Astrocyte (in vitro differentiated cells and primary cell): ENCODE data around the gene CNTN3. TPM values are rescaled to one million over a fixed set of nuclear protein-coding genes. Genes with fewer than 3 reads are reported as not detected.

Experiments used
- DNase-seq: peaks from one replicate; pipeline ENCODE4 v3.0.0-alpha.2; 2010; ENCODE audit warnings: low read depth
- FAIRE-seq: peaks from 2 replicates; lab custom pipeline; 2011; peaks lifted over from hg19 to GRCh38; lab: Jason Lieb, UNC
- H2AFZ ChIP-seq: 2 replicates; pipeline ENCODE4 v1.6.0; 2012; ENCODE audit warnings: low read depth, low read length, inconsistent platforms
- H3K27ac ChIP-seq: 2 replicates; pipeline ENCODE4 v1.5.1; 2011; ENCODE audit warnings: low read depth, low read length, inconsistent platforms
- H3K27me3 ChIP-seq: 2 replicates; pipeline ENCODE4 v1.6.0; 2011; ENCODE audit warnings: low read length, inconsistent platforms; ENCODE audit not compliant: insufficient read depth
- H3K36me3 ChIP-seq: 2 replicates; pipeline ENCODE4 v1.5.1; 2011; ENCODE audit warnings: low read length, inconsistent platforms; ENCODE audit not compliant: insufficient read depth
- H3K4me1 ChIP-seq: 2 replicates; pipeline ENCODE4 v1.5.1; 2011; ENCODE audit warnings: low read length, inconsistent platforms; ENCODE audit not compliant: insufficient read depth
- H3K4me2 ChIP-seq: 2 replicates; pipeline ENCODE4 v1.6.0; 2012; ENCODE audit warnings: low read length, inconsistent platforms
- H3K4me3 ChIP-seq: 2 replicates; pipeline ENCODE4 v1.5.1; 2011; ENCODE audit warnings: low read depth, mild to moderate bottlenecking, low read length, inconsistent platforms; ENCODE audit not compliant: insufficient read depth
- H3K79me2 ChIP-seq: 2 replicates; pipeline ENCODE4 v1.6.0; 2012; ENCODE audit warnings: mild to moderate bottlenecking, low read length, inconsistent platforms; ENCODE audit not compliant: insufficient read depth
- H3K9ac ChIP-seq: 2 replicates; pipeline ENCODE4 v1.6.0; 2012; ENCODE audit warnings: mild to moderate bottlenecking, low read length, inconsistent platforms
- H3K9me3 ChIP-seq: 2 replicates; pipeline ENCODE4 v1.5.1; 2012; ENCODE audit warnings: low read depth, mild to moderate bottlenecking, low read length, inconsistent platforms; ENCODE audit not compliant: insufficient read depth
- H4K20me1 ChIP-seq: 2 replicates; pipeline ENCODE4 v1.6.0; 2012; ENCODE audit warnings: low read length, inconsistent platforms; ENCODE audit not compliant: insufficient read depth
- H3K27ac Mint-ChIP-seq: one replicate; pipeline ENCODE4 v1.8.0; 2021; ENCODE audit warnings: mild to moderate bottlenecking, mixed read lengths; ENCODE audit not compliant: unreplicated experiment
- H3K27me3 Mint-ChIP-seq: one replicate; pipeline ENCODE4 v1.8.0; 2021; ENCODE audit warnings: low read depth, mixed read lengths; ENCODE audit not compliant: unreplicated experiment
- H3K36me3 Mint-ChIP-seq: one replicate; pipeline ENCODE4 v1.8.0; 2021; ENCODE audit warnings: low read depth, mixed read lengths; ENCODE audit not compliant: unreplicated experiment
- H3K4me1 Mint-ChIP-seq: one replicate; pipeline ENCODE4 v1.8.0; 2021; ENCODE audit warnings: low read depth, mixed read lengths; ENCODE audit not compliant: unreplicated experiment
- H3K4me3 Mint-ChIP-seq: one replicate; pipeline ENCODE4 v1.8.0; 2021; ENCODE audit warnings: mild to moderate bottlenecking, moderate library complexity, mixed read lengths; ENCODE audit not compliant: unreplicated experiment
- H3K9me3 Mint-ChIP-seq: one replicate; pipeline ENCODE4 v1.8.0; 2021; ENCODE audit warnings: mild to moderate bottlenecking, mixed read lengths; ENCODE audit not compliant: unreplicated experiment
- EZH2 ChIP-seq: IDR thresholded peaks from 2 replicates; pipeline ENCODE4 v1.6.1; 2012; ENCODE audit warnings: mild to moderate bottlenecking, low read length, inconsistent platforms; ENCODE audit not compliant: insufficient read depth
- total RNA-seq: library from RNA; stranded (reverse); gene quantifications from 2 replicates; pipeline ENCODE4 v1.2.1, GENCODE V29; 2021
- TF ChIP-seq, protein P1 (sequence below): IDR thresholded peaks from 2 replicates; pipeline ENCODE4 v1.5.1; 2011; ENCODE audit warnings: low read depth, mild to moderate bottlenecking, inconsistent platforms, low read length, moderate library complexity; ENCODE audit not compliant: insufficient read depth

The CNTN3 gene
- total RNA-seq, 1 donor from 2014 or later: 0.50 TPM

DNA sequence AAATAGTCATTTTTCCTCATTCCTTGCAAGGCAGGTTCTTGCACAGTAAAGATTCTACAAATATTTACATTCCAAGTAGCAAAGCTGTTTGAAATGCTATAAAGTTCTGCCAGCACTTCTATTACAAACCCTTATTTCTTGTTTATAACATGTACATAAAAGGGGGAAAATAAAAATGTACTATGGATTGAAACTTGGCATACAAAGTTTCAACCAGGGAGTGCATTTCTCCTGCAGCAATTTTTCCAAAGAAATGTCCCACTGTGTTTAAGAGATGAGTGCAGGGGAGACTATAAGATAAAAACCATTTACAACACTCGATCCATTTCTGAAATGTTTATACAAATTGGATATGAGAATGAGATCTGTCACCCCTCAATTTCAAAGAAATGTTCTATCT is 3.3 kb downstream of the CNTN3 start:
- no peak overlapping the region for H3K4me3 ChIP-seq
- no peak overlapping the region for H2AFZ ChIP-seq
- H3K79me2 ChIP-seq: no peaks in the 10 kb centered on the region
- no peaks in the 10 kb centered on the region for H3K36me3 ChIP-seq
- H3K9me3 ChIP-seq: no peaks in the 10 kb centered on the region
- TF ChIP-seq, protein P1, sequence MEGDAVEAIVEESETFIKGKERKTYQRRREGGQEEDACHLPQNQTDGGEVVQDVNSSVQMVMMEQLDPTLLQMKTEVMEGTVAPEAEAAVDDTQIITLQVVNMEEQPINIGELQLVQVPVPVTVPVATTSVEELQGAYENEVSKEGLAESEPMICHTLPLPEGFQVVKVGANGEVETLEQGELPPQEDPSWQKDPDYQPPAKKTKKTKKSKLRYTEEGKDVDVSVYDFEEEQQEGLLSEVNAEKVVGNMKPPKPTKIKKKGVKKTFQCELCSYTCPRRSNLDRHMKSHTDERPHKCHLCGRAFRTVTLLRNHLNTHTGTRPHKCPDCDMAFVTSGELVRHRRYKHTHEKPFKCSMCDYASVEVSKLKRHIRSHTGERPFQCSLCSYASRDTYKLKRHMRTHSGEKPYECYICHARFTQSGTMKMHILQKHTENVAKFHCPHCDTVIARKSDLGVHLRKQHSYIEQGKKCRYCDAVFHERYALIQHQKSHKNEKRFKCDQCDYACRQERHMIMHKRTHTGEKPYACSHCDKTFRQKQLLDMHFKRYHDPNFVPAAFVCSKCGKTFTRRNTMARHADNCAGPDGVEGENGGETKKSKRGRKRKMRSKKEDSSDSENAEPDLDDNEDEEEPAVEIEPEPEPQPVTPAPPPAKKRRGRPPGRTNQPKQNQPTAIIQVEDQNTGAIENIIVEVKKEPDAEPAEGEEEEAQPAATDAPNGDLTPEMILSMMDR: no peak
- TF ChIP-seq EZH2: no peak
- Mint-ChIP-seq H3K27ac (no peak overlapping the region), H3K9me3 (no peaks in the 10 kb centered on the region), H3K27me3 (peaks cover 48% of the 10 kb centered on the region), H3K4me3 (no peak overlapping the region), H3K4me1 (peaks cover 2% of the 10 kb centered on the region), H3K36me3 (no peaks in the 10 kb centered on the region)
- H3K27me3 ChIP-seq: peaks cover 21% of the 10 kb centered on the region
- FAIRE-seq (no peak), DNase-seq (no peak)
- no peak overlapping the region for H3K9ac ChIP-seq
- no peaks in the 10 kb centered on the region for H4K20me1 ChIP-seq
- H3K4me1 ChIP-seq: peaks cover 8% of the 10 kb centered on the region
- no peak overlapping the region for H3K27ac ChIP-seq
- H3K4me2 ChIP-seq: no peak overlapping the region

DNA sequence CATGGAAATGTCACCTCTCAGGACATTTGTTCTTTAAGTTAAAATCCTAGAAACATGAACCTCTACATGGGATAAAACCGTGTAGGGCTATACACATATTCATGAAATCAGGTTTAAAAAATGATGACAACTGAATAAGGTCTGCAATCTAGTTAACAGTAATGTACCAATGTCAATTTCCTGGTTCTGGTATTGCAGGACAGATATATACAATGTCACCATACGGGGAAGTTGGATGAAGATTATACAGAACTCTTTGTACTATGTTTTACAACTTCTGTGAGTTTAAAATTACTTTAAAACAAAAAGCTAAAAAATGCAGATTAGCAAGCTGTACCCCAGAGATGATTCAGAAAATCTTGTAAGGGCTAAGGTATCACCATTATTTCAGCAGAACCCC is 6.7 kb downstream of the CNTN3 start:
- Histone ChIP-seq H3K27ac (no peak overlapping the region), H4K20me1 (no peaks in the 10 kb centered on the region), H3K4me3 (no peak overlapping the region), H3K79me2 (no peaks in the 10 kb centered on the region), H3K9me3 (no peaks in the 10 kb centered on the region), H3K4me2 (no peak overlapping the region), H2AFZ (no peak overlapping the region), H3K9ac (no peak overlapping the region), H3K4me1 (no peaks in the 10 kb centered on the region), H3K36me3 (no peaks in the 10 kb centered on the region), H3K27me3 (peaks cover 3% of the 10 kb centered on the region)
- H3K4me3 Mint-ChIP-seq: no peak overlapping the region
- no peaks in the 10 kb centered on the region for H3K4me1 Mint-ChIP-seq
- peaks cover 31% of the 10 kb centered on the region for H3K27me3 Mint-ChIP-seq
- FAIRE-seq (peak; percentile 17), DNase-seq (no peak)
- H3K27ac Mint-ChIP-seq: no peak overlapping the region
- H3K36me3 Mint-ChIP-seq: no peaks in the 10 kb centered on the region
- TF ChIP-seq EZH2: no peak
- TF ChIP-seq, protein P1: no peak
- H3K9me3 Mint-ChIP-seq: no peaks in the 10 kb centered on the region

- FAIRE-seq (no peak), DNase-seq (no peak)
- no peaks in the 10 kb centered on the region for H4K20me1 ChIP-seq
- no peak overlapping the region for H3K4me3 ChIP-seq
- no peaks in the 10 kb centered on the region for H3K79me2 ChIP-seq
- no peaks in the 10 kb centered on the region for H3K9me3 ChIP-seq
- H3K9me3 Mint-ChIP-seq: no peaks in the 10 kb centered on the region
- no peaks in the 10 kb centered on the region for H3K4me1 Mint-ChIP-seq
- H3K27ac Mint-ChIP-seq: no peak overlapping the region
- no peak overlapping the region for H2AFZ ChIP-seq
- TF ChIP-seq EZH2: no peak
- TF ChIP-seq, protein P1: no peak
- H3K9ac ChIP-seq: no peak overlapping the region
- H3K27me3 Mint-ChIP-seq: peaks cover 23% of the 10 kb centered on the region
- no peaks in the 10 kb centered on the region for H3K27me3 ChIP-seq
- no peaks in the 10 kb centered on the region for H3K36me3 ChIP-seq
- no peak overlapping the region for H3K4me3 Mint-ChIP-seq
- no peaks in the 10 kb centered on the region for H3K36me3 Mint-ChIP-seq
- no peaks in the 10 kb centered on the region for H3K4me1 ChIP-seq
- no peak overlapping the region for H3K4me2 ChIP-seq
- no peak overlapping the region for H3K27ac ChIP-seq
These were observed 7.5 kb downstream of the CNTN3 start for GRCh38 chr3:74606996-74607395.
